Mammary epithelial cell (primary cell): ENCODE results near the gene ATG5.

Experiments used
- CTCF ChIP-seq, 2 donors: IDR thresholded peaks in 1 of 2; conservative IDR thresholded peaks in 1 of 2; 2 replicates each; pipeline ENCODE4 v1.5.1; 2011 to 2012; ENCODE audit warnings: inconsistent platforms in 2 of 2, low read length in 2 of 2, mild to moderate bottlenecking in 2 of 2, control low read depth in 1 of 2, low read depth in 1 of 2; ENCODE audit not compliant: insufficient read depth in 1 of 2; ENCODE audit errors: extremely low read depth in 1 of 2
- EZH2 ChIP-seq: IDR thresholded peaks from 2 replicates; pipeline ENCODE4 v1.6.1; 2012; ENCODE audit warnings: low read length, inconsistent platforms, borderline replicate concordance

DNA sequence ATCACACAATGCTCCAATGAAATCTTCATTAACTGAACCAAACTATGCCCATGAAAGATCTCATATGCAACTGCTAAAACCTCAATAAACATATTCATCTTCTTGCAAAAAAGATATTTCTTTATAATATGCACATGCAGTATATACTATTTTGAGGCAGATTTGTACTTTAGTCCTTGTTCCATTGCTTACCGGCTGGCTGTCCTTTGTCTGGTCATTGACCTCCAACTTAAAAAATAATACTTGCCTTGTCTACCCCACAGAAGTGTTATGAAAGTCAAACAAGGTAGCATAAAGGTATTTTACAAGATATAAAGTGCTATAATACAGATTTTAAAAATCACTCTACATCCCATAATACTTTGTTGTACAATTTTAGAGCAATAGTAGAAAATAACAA is 88.3 kb downstream of the ATG5 start:
- TF ChIP-seq CTCF (conservative IDR thresholded peaks at IDR 0.05 in 1 of 2, IDR thresholded peaks at IDR 0.05 in 1 of 2; ENCODE audit: extremely low read depth in 1 of 2, insufficient read depth in 1 of 2, low read depth in 1 of 2, low read length in 2 of 2), result no peak
- no peak for TF ChIP-seq EZH2
